ENCODE data around the gene NOX5.

NOX5 gene

GRCh38 chr15:69107025-69107620 lies 92.6 kb downstream of the NOX5 start:
- no peak for DNase-seq

Measured in CD4-positive, alpha-beta T cell treated with Interleukin-6 for 4 hours (primary cell).